SK-N-SH (cell line): ENCODE results near the gene USP26. TPM values are rescaled to one million over a fixed set of nuclear protein-coding genes. Genes with fewer than 3 reads are reported as not detected.

Source experiments
- CTCF ChIA-PET: fragments of 300-600, 350-600 bp; formaldehyde crosslinking; extraction: SDS; loops from one replicate; lab custom pipeline; 2021; lab: Yijun Ruan, JAX
- POLR2A ChIA-PET: fragments of 350-600 bp; sonication (Branson Sonifier 250); formaldehyde crosslinking; extraction: SDS; loops from one replicate; lab custom pipeline; 2020; ENCODE audit warnings: antibody characterized with exemption, inconsistent platforms; lab: Yijun Ruan, JAX
- DNase-seq: peaks from one replicate; pipeline ENCODE4 v3.0.0; 2012
- H2AFZ ChIP-seq: fragments of 200-600 bp; sonication (generic); 2 replicates; pipeline ENCODE4 v1.8.1; 2016; ENCODE audit warnings: antibody characterized with exemption, mild to moderate bottlenecking, low read depth
- H3F3A ChIP-seq: fragments of 200-600 bp; sonication (generic); replicated peaks from 2 replicates; pipeline ENCODE3; 2016; ENCODE audit warnings: antibody characterized with exemption, mild to moderate bottlenecking; ENCODE audit not compliant: insufficient read depth
- H3K27ac ChIP-seq, 2 experiments: fragments of 200-500 bp in 1 of 2; fragments of 200-600 bp in 1 of 2; sonication (Bioruptor generic) in 1 of 2; sonication (generic), shearing (Covaris generic) in 1 of 2; 2 replicates each; pipeline versions ENCODE4 v1.5.1 to v1.6.1; 2014 to 2016; ENCODE audit warnings: low read depth in 2 of 2, inconsistent platforms in 1 of 2, low read length in 1 of 2, mild to moderate bottlenecking in 1 of 2, mixed read lengths in 1 of 2
- H3K27me3 ChIP-seq: fragments of 200-600 bp; sonication (generic), shearing (Covaris generic); 2 replicates; pipeline ENCODE4 v1.6.1; 2016; ENCODE audit warnings: mixed run types; ENCODE audit not compliant: insufficient read depth
- H3K36me3 ChIP-seq, 2 experiments: fragments of 200-500 bp in 1 of 2; fragments of 200-600 bp in 1 of 2; sonication (Bioruptor generic) in 1 of 2; sonication (generic) in 1 of 2; replicated peaks in 1 of 2; 2 replicates each; pipeline versions ENCODE3 to v1.5.1; 2014 to 2016; ENCODE audit warnings: low read length in 1 of 2, mild to moderate bottlenecking in 1 of 2; ENCODE audit not compliant: insufficient read depth in 2 of 2, control insufficient read depth in 1 of 2
- H3K4me1 ChIP-seq, 2 experiments: fragments of 200-500 bp in 1 of 2; fragments of 200-600 bp in 1 of 2; sonication (Bioruptor generic) in 1 of 2; sonication (generic), shearing (Covaris generic) in 1 of 2; 2 replicates each; pipeline versions ENCODE4 v1.5.1 to v1.6.1; 2014 to 2016; ENCODE audit warnings: low read depth in 1 of 2, low read length in 1 of 2, mixed run types in 1 of 2; ENCODE audit not compliant: insufficient read depth in 2 of 2, control insufficient read depth in 1 of 2
- H3K4me2 ChIP-seq: fragments of 200-600 bp; sonication (generic), shearing (Covaris generic); 2 replicates; pipeline ENCODE4 v1.6.1; 2017; ENCODE audit warnings: mixed run types
- H3K4me3 ChIP-seq, 2 experiments: fragments of 200-500 bp in 1 of 2; fragments of 200-600 bp in 1 of 2; sonication (Bioruptor generic) in 1 of 2; sonication (generic), shearing (Covaris generic) in 1 of 2; 2 replicates each; pipeline versions ENCODE4 v1.5.1 to v1.8.1; 2014 to 2016; ENCODE audit warnings: low read depth in 2 of 2, inconsistent platforms in 1 of 2, low read length in 1 of 2, mild to moderate bottlenecking in 1 of 2, mixed read lengths in 1 of 2, moderate library complexity in 1 of 2
- H3K79me2 ChIP-seq: fragments of 200-600 bp; sonication (generic); 2 replicates; pipeline ENCODE4 v1.8.1; 2017; ENCODE audit warnings: mild to moderate bottlenecking; ENCODE audit not compliant: insufficient read depth
- H3K9ac ChIP-seq: fragments of 200-600 bp; sonication (generic); 2 replicates; pipeline ENCODE4 v1.6.1; 2017; ENCODE audit warnings: mixed run types
- H3K9me2 ChIP-seq: fragments of 200-600 bp; sonication (generic); 2 replicates; pipeline ENCODE4 v1.6.1; 2017; ENCODE audit warnings: mixed run types
- H3K9me3 ChIP-seq: fragments of 200-600 bp; sonication (generic); 2 replicates; pipeline ENCODE4 v1.6.1; 2017; ENCODE audit warnings: mixed run types, mild to moderate bottlenecking, moderate library complexity
- H4K20me1 ChIP-seq: fragments of 200-600 bp; sonication (generic); 2 replicates; pipeline ENCODE4 v1.6.1; 2017; ENCODE audit warnings: mild to moderate bottlenecking, mixed run types; ENCODE audit not compliant: insufficient read depth
- EP300 ChIP-seq, 2 experiments: IDR thresholded peaks; 2 replicates each; pipeline versions ENCODE4 v1.4.0 to v1.6.1; 2012; ENCODE audit warnings: borderline replicate concordance in 1 of 2, low read depth in 1 of 2, low read length in 1 of 2
- EZH2phosphoT487 ChIP-seq: fragments of 200-600 bp; sonication (generic); IDR thresholded peaks from 2 replicates; pipeline ENCODE4 v1.6.1; 2017; ENCODE audit warnings: low read depth, mixed run types, mild to moderate bottlenecking, antibody characterized with exemption, moderate library complexity, borderline replicate concordance
- FOXM1 ChIP-seq: IDR thresholded peaks from 2 replicates; pipeline ENCODE4 v1.4.0; 2012; ENCODE audit warnings: low read depth, mild to moderate bottlenecking
- GABPA ChIP-seq: IDR thresholded peaks from 2 replicates; pipeline ENCODE4 v1.4.0; 2012; ENCODE audit warnings: low read depth, mild to moderate bottlenecking
- MEF2A ChIP-seq: IDR thresholded peaks from 2 replicates; pipeline ENCODE4 v1.4.0; 2012; ENCODE audit warnings: low read depth, borderline replicate concordance
- NRF1 ChIP-seq: IDR thresholded peaks from 2 replicates; pipeline ENCODE4 v1.6.1; 2012; ENCODE audit warnings: low read depth, mild to moderate bottlenecking, low read length
- RFX5 ChIP-seq: IDR thresholded peaks from 2 replicates; pipeline ENCODE4 v1.6.1; 2012; ENCODE audit warnings: mild to moderate bottlenecking, improper control_type of control experiment, low read length
- SMC3 ChIP-seq: IDR thresholded peaks from 2 replicates; pipeline ENCODE4 v1.6.1; 2012; ENCODE audit warnings: low read depth, low read length, improper control_type of control experiment
- TEAD4 ChIP-seq: IDR thresholded peaks from 2 replicates; pipeline ENCODE4 v1.4.0; 2012; ENCODE audit warnings: mild to moderate bottlenecking, borderline replicate concordance; ENCODE audit not compliant: insufficient read depth
- YY1 ChIP-seq: IDR thresholded peaks from 2 replicates; pipeline ENCODE4 v1.4.0; 2012; ENCODE audit warnings: low read depth, mild to moderate bottlenecking
- WGBS: methylation state at CpG from one replicate; pipeline ENCODE4 v1.1.6; 2017; ENCODE audit warnings: low lambda C conversion rate; 5-methylcytosine and 5-hydroxymethylcytosine counted together
- polyA plus RNA-seq, 3 experiments: library from polyadenylated mRNA; depleted of rRNA; stranded (reverse); fragments of >200 nt; gene quantifications; 2 replicates each; pipeline ENCODE4 v1.2.3, GENCODE V29; 2012
- TF ChIP-seq, protein P1 (sequence below): IDR thresholded peaks from 2 replicates; pipeline ENCODE4 v1.6.1; 2012; ENCODE audit warnings: mild to moderate bottlenecking, low read depth, low read length, moderate library complexity
- TF ChIP-seq, protein P2 (sequence below): fragments of 150-350 bp; IDR thresholded peaks from 2 replicates; pipeline ENCODE4 v1.6.1; 2016; ENCODE audit warnings: mild to moderate bottlenecking, low read depth, low read length
- TF ChIP-seq, protein P3 (sequence below): IDR thresholded peaks from 2 replicates; pipeline ENCODE4 v1.4.0; 2012; ENCODE audit warnings: low read depth
- TF ChIP-seq, protein P4 (sequence below): IDR thresholded peaks from 2 replicates; pipeline ENCODE4; 2012

Gene USP26
- polyA plus RNA-seq, 1 of the 3 experiments (the other 2 are of a cell fraction) = not detected

DNA sequence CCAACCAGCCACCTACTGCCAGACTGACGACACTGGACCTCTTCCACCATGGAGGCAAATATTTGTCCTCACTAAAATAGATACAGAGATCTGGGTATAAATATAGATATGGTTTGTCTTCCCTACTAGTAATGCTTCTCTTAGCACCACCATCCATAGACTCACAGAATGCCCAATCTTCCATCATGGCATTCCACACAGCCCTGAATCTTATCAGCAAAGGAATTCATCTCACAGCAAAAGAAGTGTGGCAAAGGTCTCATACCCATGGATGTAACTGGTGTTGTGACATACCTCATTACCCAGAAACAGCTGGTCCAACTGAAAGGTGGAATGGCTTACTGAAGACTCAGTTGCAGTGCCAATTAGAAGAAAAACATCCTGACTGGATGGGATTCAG is 91.3 kb downstream of the USP26 start:
- WGBS = 14% methylated on average over 1 of the region's 1 CpG
- no peak overlapping the region for H3K9ac ChIP-seq
- no peak for DNase-seq
- H3K36me3 ChIP-seq = no peaks in the 10 kb centered on the region
- H2AFZ ChIP-seq = no peak overlapping the region
- H3K9me3 ChIP-seq = no peaks in the 10 kb centered on the region
- peaks cover 0 to 2% of the 10 kb centered on the region in 2 experiments; a peak in 1 of 4 replicates for H3K4me1 ChIP-seq
- no peaks in the 10 kb centered on the region; the same call in 1 of the 2 replicates for H3K27me3 ChIP-seq
- H4K20me1 ChIP-seq = no peaks in the 10 kb centered on the region
- no peak overlapping the region for H3K4me2 ChIP-seq
- no peaks in the 10 kb centered on the region for H3K79me2 ChIP-seq
- TF ChIP-seq, protein P1, sequence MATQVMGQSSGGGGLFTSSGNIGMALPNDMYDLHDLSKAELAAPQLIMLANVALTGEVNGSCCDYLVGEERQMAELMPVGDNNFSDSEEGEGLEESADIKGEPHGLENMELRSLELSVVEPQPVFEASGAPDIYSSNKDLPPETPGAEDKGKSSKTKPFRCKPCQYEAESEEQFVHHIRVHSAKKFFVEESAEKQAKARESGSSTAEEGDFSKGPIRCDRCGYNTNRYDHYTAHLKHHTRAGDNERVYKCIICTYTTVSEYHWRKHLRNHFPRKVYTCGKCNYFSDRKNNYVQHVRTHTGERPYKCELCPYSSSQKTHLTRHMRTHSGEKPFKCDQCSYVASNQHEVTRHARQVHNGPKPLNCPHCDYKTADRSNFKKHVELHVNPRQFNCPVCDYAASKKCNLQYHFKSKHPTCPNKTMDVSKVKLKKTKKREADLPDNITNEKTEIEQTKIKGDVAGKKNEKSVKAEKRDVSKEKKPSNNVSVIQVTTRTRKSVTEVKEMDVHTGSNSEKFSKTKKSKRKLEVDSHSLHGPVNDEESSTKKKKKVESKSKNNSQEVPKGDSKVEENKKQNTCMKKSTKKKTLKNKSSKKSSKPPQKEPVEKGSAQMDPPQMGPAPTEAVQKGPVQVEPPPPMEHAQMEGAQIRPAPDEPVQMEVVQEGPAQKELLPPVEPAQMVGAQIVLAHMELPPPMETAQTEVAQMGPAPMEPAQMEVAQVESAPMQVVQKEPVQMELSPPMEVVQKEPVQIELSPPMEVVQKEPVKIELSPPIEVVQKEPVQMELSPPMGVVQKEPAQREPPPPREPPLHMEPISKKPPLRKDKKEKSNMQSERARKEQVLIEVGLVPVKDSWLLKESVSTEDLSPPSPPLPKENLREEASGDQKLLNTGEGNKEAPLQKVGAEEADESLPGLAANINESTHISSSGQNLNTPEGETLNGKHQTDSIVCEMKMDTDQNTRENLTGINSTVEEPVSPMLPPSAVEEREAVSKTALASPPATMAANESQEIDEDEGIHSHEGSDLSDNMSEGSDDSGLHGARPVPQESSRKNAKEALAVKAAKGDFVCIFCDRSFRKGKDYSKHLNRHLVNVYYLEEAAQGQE = no peak
- TF ChIP-seq EP300 (IDR thresholded peaks at IDR 0.05; ENCODE audit: borderline replicate concordance in 1 of 2, low read depth in 1 of 2, low read length in 1 of 2) (no peak), NRF1 (no peak), TEAD4 (no peak), FOXM1 (no peak), RFX5 (no peak), EZH2phosphoT487 (no peak), SMC3 (no peak), YY1 (no peak), MEF2A (no peak), GABPA (no peak)
- TF ChIP-seq, protein P2, sequence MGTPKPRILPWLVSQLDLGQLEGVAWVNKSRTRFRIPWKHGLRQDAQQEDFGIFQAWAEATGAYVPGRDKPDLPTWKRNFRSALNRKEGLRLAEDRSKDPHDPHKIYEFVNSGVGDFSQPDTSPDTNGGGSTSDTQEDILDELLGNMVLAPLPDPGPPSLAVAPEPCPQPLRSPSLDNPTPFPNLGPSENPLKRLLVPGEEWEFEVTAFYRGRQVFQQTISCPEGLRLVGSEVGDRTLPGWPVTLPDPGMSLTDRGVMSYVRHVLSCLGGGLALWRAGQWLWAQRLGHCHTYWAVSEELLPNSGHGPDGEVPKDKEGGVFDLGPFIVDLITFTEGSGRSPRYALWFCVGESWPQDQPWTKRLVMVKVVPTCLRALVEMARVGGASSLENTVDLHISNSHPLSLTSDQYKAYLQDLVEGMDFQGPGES = no peak
- TF ChIP-seq, protein P3, sequence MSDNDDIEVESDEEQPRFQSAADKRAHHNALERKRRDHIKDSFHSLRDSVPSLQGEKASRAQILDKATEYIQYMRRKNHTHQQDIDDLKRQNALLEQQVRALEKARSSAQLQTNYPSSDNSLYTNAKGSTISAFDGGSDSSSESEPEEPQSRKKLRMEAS = no peak
- TF ChIP-seq, protein P4, sequence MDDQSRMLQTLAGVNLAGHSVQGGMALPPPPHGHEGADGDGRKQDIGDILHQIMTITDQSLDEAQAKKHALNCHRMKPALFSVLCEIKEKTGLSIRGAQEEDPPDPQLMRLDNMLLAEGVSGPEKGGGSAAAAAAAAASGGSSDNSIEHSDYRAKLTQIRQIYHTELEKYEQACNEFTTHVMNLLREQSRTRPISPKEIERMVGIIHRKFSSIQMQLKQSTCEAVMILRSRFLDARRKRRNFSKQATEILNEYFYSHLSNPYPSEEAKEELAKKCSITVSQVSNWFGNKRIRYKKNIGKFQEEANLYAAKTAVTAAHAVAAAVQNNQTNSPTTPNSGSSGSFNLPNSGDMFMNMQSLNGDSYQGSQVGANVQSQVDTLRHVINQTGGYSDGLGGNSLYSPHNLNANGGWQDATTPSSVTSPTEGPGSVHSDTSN = no peak
- no peak overlapping the region; a peak in 1 of 4 replicates for H3K27ac ChIP-seq
- H3K9me2 ChIP-seq = no peaks in the 10 kb centered on the region
- CTCF ChIA-PET = interaction anchor here (0.6 to 2.2 kb wide), 34 partner anchors 8 to 665 kb away, joined by 3 to 14 read pairs (median 5); partner anchors contain the start of gene HS6ST2
- no peak overlapping the region for H3K4me3 ChIP-seq
- H3F3A ChIP-seq = no peaks in the 10 kb centered on the region
- POLR2A ChIA-PET = no interaction called here
